NOMO-1 treated with dmso at 0.1 percent for 144 hours (cell line): ENCODE results near the gene SCGB1D4.

ENCODE experiments used
- DNase-seq: peaks from one replicate; lab custom pipeline; 2025; ENCODE audit not compliant: unreplicated experiment; lab: John Stamatoyannopoulos, UW

SCGB1D4 gene

GRCh38 chr11:62280452-62280851 lies 18.4 kb downstream of the SCGB1D4 start:
- no peak for DNase-seq

- DNase-seq = peak; percentile 19
Observed at GRCh38 chr11:62273789-62274275, 25.0 kb downstream of the SCGB1D4 start.

- no peak for DNase-seq
Observed at GRCh38 chr11:62273284-62273683, 25.6 kb downstream of the SCGB1D4 start.

GRCh38 chr11:62269654-62270278 lies 29.1 kb downstream of the SCGB1D4 start, which contains the start of gene SCGB2A2:
TSS of gene SCGB2A2 (plus strand) at chr11:62270158. CDS start at chr11:62270217, 59 bp downstream.
- no peak for DNase-seq

- DNase-seq = no peak
Observed at GRCh38 chr11:62267576-62267975, 31.3 kb downstream of the SCGB1D4 start.

- DNase-seq = no peak
Observed at GRCh38 chr11:62267050-62267449, 31.8 kb downstream of the SCGB1D4 start.

- no peak for DNase-seq
Observed at GRCh38 chr11:62266558-62266957, 32.3 kb downstream of the SCGB1D4 start.

GRCh38 chr11:62264004-62264403 lies 34.9 kb downstream of the SCGB1D4 start:
- no peak for DNase-seq

GRCh38 chr11:62260261-62260953 lies 38.5 kb downstream of the SCGB1D4 start:
- no peak for DNase-seq

- DNase-seq = no peak
Observed at GRCh38 chr11:62256281-62256680, 42.6 kb downstream of the SCGB1D4 start.

- DNase-seq = no peak
Observed at GRCh38 chr11:62253999-62254542, 44.8 kb downstream of the SCGB1D4 start.

- DNase-seq = no peak
Observed at GRCh38 chr11:62251698-62252097, 47.2 kb downstream of the SCGB1D4 start.
